Upper lobe of left lung (tissue), 6 donors: ENCODE data around the gene CFAP97D1. TPM values are rescaled to one million over a fixed set of nuclear protein-coding genes. Genes with fewer than 3 reads are reported as not detected.

ENCODE experiments used
- ATAC-seq, 2 donors: fragments of 200-7000 bp; cut with Tn5 transposase; one replicate each; pipeline ENCODE4 v1.9.1; 2022; ENCODE audit warnings: mild to moderate bottlenecking in 2 of 2, moderate library complexity in 2 of 2; ENCODE audit not compliant: low FRiP score in 2 of 2
- DNase-seq, 2 donors: peaks; one replicate each; pipeline ENCODE4 v3.0.0-alpha.2; 2019 to 2020
- H3K27ac ChIP-seq, 4 donors: fragments of 200-600 bp; sonication (generic); one replicate each; pipeline ENCODE4 v1.5.1; 2016 to 2019
- H3K27me3 ChIP-seq, 4 donors: fragments of 200-600 bp; sonication (generic); one replicate each; pipeline ENCODE4 v1.5.1; 2017 to 2019
- H3K36me3 ChIP-seq, 4 donors: fragments of 200-600 bp; sonication (generic); one replicate each; pipeline ENCODE4 v1.5.1; 2016 to 2019
- H3K4me1 ChIP-seq, 4 donors: fragments of 200-600 bp; sonication (generic); one replicate each; pipeline ENCODE4 v1.5.1; 2018 to 2019
- H3K4me3 ChIP-seq, 4 donors: fragments of 200-600 bp; sonication (generic); one replicate each; pipeline ENCODE4 v1.5.1; 2017 to 2019; ENCODE audit warnings: mild to moderate bottlenecking in 2 of 4, moderate library complexity in 1 of 4
- H3K9me3 ChIP-seq, 4 donors: fragments of 200-600 bp; sonication (generic); one replicate each; pipeline ENCODE4 v1.5.1; 2018 to 2019
- EP300 ChIP-seq, 4 donors: sonication (generic); formaldehyde crosslinking; IDR thresholded peaks; one replicate each; pipeline ENCODE4 v1.5.1; 2017; ENCODE audit warnings: antibody characterized with exemption in 4 of 4, control low read depth in 2 of 4
- POLR2A ChIP-seq, 4 donors: fragments of 450-650 bp; IDR thresholded peaks; one replicate each; pipeline ENCODE4 v1.5.1; 2016 to 2017; ENCODE audit warnings: antibody characterized with exemption in 4 of 4, mild to moderate bottlenecking in 2 of 4
- POLR2AphosphoS5 ChIP-seq, 2 donors: sonication (generic); formaldehyde crosslinking; IDR thresholded peaks; one replicate each; pipeline ENCODE4 v1.5.1; 2017; ENCODE audit warnings: antibody characterized with exemption in 2 of 2
- WGBS, 2 donors: methylation state at CpG; one replicate each; pipeline ENCODE4 v1.1.5; 2017 to 2018; 5-methylcytosine and 5-hydroxymethylcytosine counted together
- total RNA-seq, 6 donors: library from RNA; depleted of rRNA in 4 of 6; stranded (reverse); fragments of >200 nt in 4 of 6; gene quantifications; one replicate each; pipeline versions ENCODE4 v1.1.0 to v1.2.1, GENCODE V29; 2016 to 2021
- TF ChIP-seq, protein P1 (sequence below), 6 experiments: fragments of 450-650 bp in 4 of 6; fragments of 200-600 bp in 2 of 6; sonication (generic) in 2 of 6; IDR thresholded peaks; one replicate each; pipeline ENCODE4 v1.5.1; 2016 to 2019; ENCODE audit warnings: antibody characterized with exemption in 6 of 6
- donor health status: DM: no; HTN: no; CAD: no; lungs with moderate emphysema.
- donor health status: DM: no; HTN: yes; CAD: no; lungs with severe emphysema.

The CFAP97D1 gene
- total RNA-seq, 6 donors from 2014 or later, result 0.17 TPM; not detected in 5

DNA sequence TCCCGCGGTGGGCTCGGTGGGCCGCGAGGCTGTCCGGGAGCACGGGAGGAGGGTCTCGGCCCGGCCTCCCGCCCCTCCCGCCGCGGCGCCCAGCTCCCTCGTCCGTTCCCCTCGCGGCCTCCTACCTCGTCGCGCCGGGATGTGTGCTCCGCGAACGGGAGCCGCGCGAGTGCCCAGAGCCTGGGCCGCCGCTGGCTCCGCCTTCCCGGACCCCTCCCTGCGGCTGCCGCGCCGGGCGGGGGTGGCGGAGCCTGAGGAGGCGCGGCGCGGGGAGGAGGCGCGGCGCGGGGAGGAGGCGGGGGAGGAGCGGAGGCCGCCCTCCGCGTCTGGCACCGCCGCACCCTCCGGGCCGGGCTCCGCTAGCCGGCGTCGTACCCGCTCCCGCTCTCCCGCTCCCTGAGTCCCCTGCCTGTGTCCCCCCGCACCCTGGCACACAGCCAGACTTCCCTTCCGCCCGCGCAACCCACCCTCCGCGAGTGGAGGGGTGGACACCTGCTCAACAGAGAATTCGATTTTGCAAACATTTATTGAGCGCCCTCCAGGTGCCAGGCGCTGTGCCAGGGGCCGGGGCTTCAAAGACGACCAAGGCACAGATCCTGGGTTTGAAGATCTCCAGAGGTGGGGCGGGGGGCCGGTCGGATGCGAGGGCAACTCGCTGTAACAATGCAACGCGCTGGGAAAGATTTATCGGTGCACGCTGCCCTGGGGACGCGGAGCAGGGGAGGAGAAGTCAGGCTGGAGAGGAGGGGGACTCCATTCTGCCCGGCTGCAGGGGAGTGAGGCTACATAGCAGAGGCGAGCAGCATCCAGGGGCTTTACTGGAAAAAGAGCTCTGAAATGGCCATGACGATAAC is 53.0 kb downstream of the CFAP97D1 start, which contains the start of gene MPP3:
MPP3 (minus strand) TSS at position 171 of the 854 bp plus-strand sequence. CDS start 1,240 bp downstream, outside the sequence.
- ATAC-seq (peak; percentile 84 to 96), DNase-seq (peak; percentile 77 to 94)
- Histone ChIP-seq H3K27me3 (peaks cover 0 to 7% (median 0%) of the 10 kb centered on the region in 4 donors), H3K27ac (peak within 1 kb of the TSS; percentile 75 to 90 (median 81)), H3K4me1 (peaks cover 26 to 43% (median 31%) of the 10 kb centered on the region in 4 donors), H3K4me3 (peak within 1 kb of the TSS; percentile 38 to 87 (median 78)), H3K36me3 (peaks cover 0 to 31% (median 6%) of the 10 kb centered on the region in 4 donors), H3K9me3 (no peaks in the 10 kb centered on the region)
- WGBS, 2 donors, result 5 to 6% methylated on average over 14 to 57 of the region's 87 CpGs
- TF ChIP-seq, protein P1, sequence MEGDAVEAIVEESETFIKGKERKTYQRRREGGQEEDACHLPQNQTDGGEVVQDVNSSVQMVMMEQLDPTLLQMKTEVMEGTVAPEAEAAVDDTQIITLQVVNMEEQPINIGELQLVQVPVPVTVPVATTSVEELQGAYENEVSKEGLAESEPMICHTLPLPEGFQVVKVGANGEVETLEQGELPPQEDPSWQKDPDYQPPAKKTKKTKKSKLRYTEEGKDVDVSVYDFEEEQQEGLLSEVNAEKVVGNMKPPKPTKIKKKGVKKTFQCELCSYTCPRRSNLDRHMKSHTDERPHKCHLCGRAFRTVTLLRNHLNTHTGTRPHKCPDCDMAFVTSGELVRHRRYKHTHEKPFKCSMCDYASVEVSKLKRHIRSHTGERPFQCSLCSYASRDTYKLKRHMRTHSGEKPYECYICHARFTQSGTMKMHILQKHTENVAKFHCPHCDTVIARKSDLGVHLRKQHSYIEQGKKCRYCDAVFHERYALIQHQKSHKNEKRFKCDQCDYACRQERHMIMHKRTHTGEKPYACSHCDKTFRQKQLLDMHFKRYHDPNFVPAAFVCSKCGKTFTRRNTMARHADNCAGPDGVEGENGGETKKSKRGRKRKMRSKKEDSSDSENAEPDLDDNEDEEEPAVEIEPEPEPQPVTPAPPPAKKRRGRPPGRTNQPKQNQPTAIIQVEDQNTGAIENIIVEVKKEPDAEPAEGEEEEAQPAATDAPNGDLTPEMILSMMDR (IDR thresholded peaks at IDR 0.05), result no peak
- TF ChIP-seq POLR2AphosphoS5 (IDR thresholded peaks at IDR 0.05) (peak; percentile 55 to 84), EP300 (IDR thresholded peaks at IDR 0.05) (no peak), POLR2A (IDR thresholded peaks at IDR 0.05) (peak in 3 of 4 donors; percentile 31 to 80 (median 67))

DNA sequence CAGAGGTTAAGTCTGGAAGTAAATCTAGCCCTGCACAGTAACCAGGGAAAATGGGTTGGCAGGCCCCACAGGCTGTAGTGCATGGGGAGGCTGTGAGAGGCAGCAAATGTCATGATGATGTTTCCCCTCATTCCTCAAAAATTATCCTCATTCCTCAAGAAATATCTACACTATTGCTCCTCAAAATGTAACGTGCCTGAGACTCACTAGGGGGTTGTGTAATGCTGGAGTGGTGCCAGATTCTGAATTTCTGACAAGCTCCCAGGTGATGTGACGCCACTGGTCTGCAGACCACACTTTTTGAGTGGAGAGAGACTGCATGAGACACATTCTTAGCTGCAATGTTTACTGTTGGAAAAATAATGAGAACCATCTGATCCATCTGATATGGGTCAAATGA is 53.9 kb downstream of the CFAP97D1 start:
- ATAC-seq (no peak), DNase-seq (no peak)
- TF ChIP-seq POLR2AphosphoS5 (IDR thresholded peaks at IDR 0.05) (no peak), POLR2A (IDR thresholded peaks at IDR 0.05) (no peak), EP300 (IDR thresholded peaks at IDR 0.05) (no peak)
- TF ChIP-seq, protein P1 (IDR thresholded peaks at IDR 0.05), result no peak
- WGBS, 2 donors, result 31 to 59% methylated on average over 2 of the region's 2 CpGs
- Histone ChIP-seq H3K4me3 (no peak overlapping the region), H3K27ac (no peak overlapping the region), H3K36me3 (peaks cover 0 to 22% (median 6%) of the 10 kb centered on the region in 4 donors), H3K9me3 (no peaks in the 10 kb centered on the region), H3K27me3 (peaks cover 0 to 7% (median 0%) of the 10 kb centered on the region in 4 donors), H3K4me1 (peaks cover 20 to 43% (median 27%) of the 10 kb centered on the region in 4 donors)

Other genes with a start within 250 kb of the CFAP97D1 start
- 1 to 10 TPM; 2.8 to 5.2 (median 3.4) TPM for gene ETV4, start 234.1 kb upstream of the CFAP97D1 start, total RNA-seq
- 1 to 10 TPM in 2 of 6 donors, under 1 TPM in 1, not detected in 3; 0.98 to 3.0 (median 1.6) TPM for gene MEOX1, start 118.5 kb upstream of the CFAP97D1 start, total RNA-seq
- gene SOST, start 21.6 kb upstream of the CFAP97D1 start, total RNA-seq, result not detected
- 100 to 1,000 TPM in 3 of 6 donors, 10 to 100 TPM in 3; 58.7 to 122 (median 101) TPM for gene DUSP3, start 1.5 kb upstream of the CFAP97D1 start, total RNA-seq
- 100 to 1,000 TPM in 1 of 6 donors, 10 to 100 TPM in 5; 16.2 to 142 (median 38.5) TPM for gene MPP3, start 52.7 kb downstream of the CFAP97D1 start, total RNA-seq
- gene CD300LG, start 66.7 kb downstream of the CFAP97D1 start, total RNA-seq, result 10 to 100 TPM in 2 of 6 donors, 1 to 10 TPM in 3, under 1 TPM in 1; 0.71 to 65.9 (median 7.8) TPM
- gene MPP2, start 127.1 kb downstream of the CFAP97D1 start, total RNA-seq, result 1 to 10 TPM in 2 of 6 donors, under 1 TPM in 3, not detected in 1; 0.20 to 2.0 (median 0.74) TPM
- gene PPY, start 162.0 kb downstream of the CFAP97D1 start, total RNA-seq, result not detected
- under 1 TPM in 1 of 6 donors, not detected in 5; 0.60 TPM for gene PYY, start 173.5 kb downstream of the CFAP97D1 start, total RNA-seq
- gene NAGS, start 224.2 kb downstream of the CFAP97D1 start, total RNA-seq, result 10 to 100 TPM in 1 of 6 donors, 1 to 10 TPM in 5; 4.3 to 12.4 (median 7.0) TPM
- gene TMEM101, start 234.5 kb downstream of the CFAP97D1 start, total RNA-seq, result 10 to 100 TPM; 10.5 to 36.9 (median 29.1) TPM